Loucy (cell line): ENCODE results near the gene MEIOC.

ENCODE experiments used
- EZH2phosphoT487 ChIP-seq: fragments of 200-600 bp; IDR thresholded peaks from 2 replicates; pipeline ENCODE4 v1.6.1; 2018; ENCODE audit warnings: antibody characterized with exemption, mild to moderate bottlenecking, moderate library complexity, borderline replicate concordance
- TF ChIP-seq, protein P1 (sequence below): fragments of 200-600 bp; sonication (generic); conservative IDR thresholded peaks from 2 replicates; pipeline ENCODE4 v1.5.1; 2014; ENCODE audit warnings: mild to moderate bottlenecking, antibody characterized with exemption, low read length

DNA sequence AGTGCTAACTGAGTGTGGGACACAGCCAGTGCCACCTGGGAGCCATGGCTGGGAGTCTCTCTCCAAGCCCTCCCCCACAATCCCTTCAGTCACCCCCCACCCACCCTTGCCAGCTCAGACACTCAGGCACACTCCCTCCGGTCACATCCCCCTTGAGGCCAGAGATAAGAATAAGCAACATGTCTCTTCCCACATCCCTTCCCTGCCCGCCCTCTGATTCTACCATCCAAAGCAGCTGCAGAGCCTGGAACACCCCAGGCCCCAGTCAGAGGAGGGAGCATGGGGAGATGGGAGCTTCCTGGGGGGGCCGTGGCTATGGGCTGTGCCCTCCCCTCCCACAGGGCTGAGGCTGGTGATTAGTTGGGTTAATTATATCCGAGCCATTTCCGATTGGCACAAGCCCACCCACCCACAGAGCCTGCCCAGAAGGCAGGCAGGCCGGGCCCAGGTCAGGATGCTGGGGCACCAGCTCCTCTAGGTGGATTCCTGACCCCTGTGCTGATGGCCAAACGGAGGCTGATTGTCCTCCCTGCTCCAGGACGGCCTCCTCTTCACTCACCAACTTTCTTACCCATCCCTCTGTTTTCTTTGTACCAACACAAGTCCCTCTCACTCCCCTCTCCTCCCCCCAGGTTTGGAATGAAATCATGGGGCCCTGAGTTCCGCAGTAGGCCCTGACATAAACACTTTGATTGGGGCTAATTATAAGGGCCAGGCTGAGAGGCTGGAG lies 28.6 kb upstream of the MEIOC start:
- TF ChIP-seq, protein P1, sequence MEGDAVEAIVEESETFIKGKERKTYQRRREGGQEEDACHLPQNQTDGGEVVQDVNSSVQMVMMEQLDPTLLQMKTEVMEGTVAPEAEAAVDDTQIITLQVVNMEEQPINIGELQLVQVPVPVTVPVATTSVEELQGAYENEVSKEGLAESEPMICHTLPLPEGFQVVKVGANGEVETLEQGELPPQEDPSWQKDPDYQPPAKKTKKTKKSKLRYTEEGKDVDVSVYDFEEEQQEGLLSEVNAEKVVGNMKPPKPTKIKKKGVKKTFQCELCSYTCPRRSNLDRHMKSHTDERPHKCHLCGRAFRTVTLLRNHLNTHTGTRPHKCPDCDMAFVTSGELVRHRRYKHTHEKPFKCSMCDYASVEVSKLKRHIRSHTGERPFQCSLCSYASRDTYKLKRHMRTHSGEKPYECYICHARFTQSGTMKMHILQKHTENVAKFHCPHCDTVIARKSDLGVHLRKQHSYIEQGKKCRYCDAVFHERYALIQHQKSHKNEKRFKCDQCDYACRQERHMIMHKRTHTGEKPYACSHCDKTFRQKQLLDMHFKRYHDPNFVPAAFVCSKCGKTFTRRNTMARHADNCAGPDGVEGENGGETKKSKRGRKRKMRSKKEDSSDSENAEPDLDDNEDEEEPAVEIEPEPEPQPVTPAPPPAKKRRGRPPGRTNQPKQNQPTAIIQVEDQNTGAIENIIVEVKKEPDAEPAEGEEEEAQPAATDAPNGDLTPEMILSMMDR, result no peak
- TF ChIP-seq EZH2phosphoT487, result no peak
